ENCODE results near the gene NPHP1. TPM values are rescaled to one million over a fixed set of nuclear protein-coding genes. Genes with fewer than 3 reads are reported as not detected.

NPHP1 gene
- total and polyA plus RNA-seq, 2 of the 4 experiments (the other 2 are of a cell fraction): 1.8 to 2.5 TPM

DNA sequence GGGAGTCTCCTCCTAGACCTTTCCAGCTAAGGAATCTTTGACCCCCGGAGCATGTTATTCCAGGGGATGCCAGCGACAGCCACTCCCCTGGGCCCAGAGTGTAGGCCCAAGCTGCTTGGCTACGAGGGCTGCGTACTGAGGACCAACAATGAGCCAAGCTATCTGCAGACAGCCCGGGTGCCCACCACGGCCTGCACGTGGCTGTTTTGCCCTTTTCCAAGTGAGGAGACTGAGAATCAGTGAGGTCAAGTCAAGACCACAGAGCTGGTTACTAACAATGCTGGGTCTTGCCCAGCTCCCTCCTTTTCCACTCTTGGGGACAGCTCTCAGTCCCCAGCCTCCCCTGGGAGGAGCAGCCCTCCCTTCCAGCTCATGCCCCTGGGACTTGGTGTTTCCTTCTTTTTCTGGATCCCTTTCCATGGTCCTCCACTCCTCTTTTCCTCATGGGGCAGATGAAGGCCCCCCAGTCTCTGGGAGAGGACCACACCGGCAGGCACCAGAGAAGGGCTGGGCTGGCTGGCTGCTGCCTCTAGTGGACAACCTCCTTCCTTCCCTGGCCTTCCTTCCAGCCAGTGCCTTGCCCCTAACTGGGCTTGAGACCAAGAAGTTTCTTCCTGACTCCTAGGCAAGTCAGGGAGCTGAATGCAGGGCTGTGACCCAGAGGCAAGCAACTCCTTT is 88.6 kb downstream of the NPHP1 start:
- Histone ChIP-seq H4K91ac (ENCODE audit: insufficient read depth, low read depth, low read length) (no peak overlapping the region), H3K23ac (ENCODE audit: low read depth, low read length) (no peak overlapping the region), H3K4me3 (ENCODE audit: insufficient read depth, low read depth, low read length) (no peak overlapping the region), H3K9me1 (ENCODE audit: insufficient read depth, low read length) (no peaks in the 10 kb centered on the region), H3K9me3 (ENCODE audit: control insufficient read depth, insufficient read depth, low read length) (no peaks in the 10 kb centered on the region), H4K20me1 (ENCODE audit: insufficient read depth, low read length) (no peaks in the 10 kb centered on the region), H2BK5ac (ENCODE audit: low read depth, low read length, poor library complexity, severe bottlenecking) (no peak overlapping the region), H2BK15ac (ENCODE audit: low read depth, low read length) (0 out of 3 replicates have a peak overlapping the region, but pooled peaks have one; percentile 16), H3K27ac (ENCODE audit: insufficient read depth, low read length) (no peak overlapping the region), H3K18ac (ENCODE audit: low read depth, low read length) (no peak overlapping the region), H3K4me2 (ENCODE audit: low read depth, low read length) (no peak overlapping the region; the same call in 1 of the 2 replicates), H2AK9ac (replicated peaks; ENCODE audit: low read depth, low read length, poor library complexity) (no peak overlapping the region), H3K79me1 (ENCODE audit: low read depth in 1 of 2, low read length in 2 of 2) (no peaks in the 10 kb centered on the region), H4K8ac (ENCODE audit: low read depth in 2 of 2, low read length in 2 of 2) (no peak overlapping the region; a peak in 1 of 4 replicates), H4K5ac (ENCODE audit: low read depth, low read length) (no peak overlapping the region), H3K4me1 (ENCODE audit: control insufficient read depth, insufficient read depth, low read length) (no peaks in the 10 kb centered on the region), H3K9ac (ENCODE audit: low read depth, low read length) (no peak overlapping the region), H3K14ac (replicated peaks; ENCODE audit: low read depth, low read length) (no peak overlapping the region), H2BK20ac (ENCODE audit: low read depth, low read length) (no peak overlapping the region), H3K4ac (ENCODE audit: low read depth, low read length) (no peak overlapping the region), H3K27me3 (ENCODE audit: control insufficient read depth, insufficient read depth, low read length) (peaks cover 15% of the 10 kb centered on the region), H3K36me3 (ENCODE audit: control insufficient read depth, insufficient read depth, low read length) (no peaks in the 10 kb centered on the region), H2BK120ac (ENCODE audit: low read depth, low read length) (no peak overlapping the region), H3K56ac (ENCODE audit: extremely low read depth, insufficient read depth, low read length) (no peak overlapping the region), H2AFZ (replicated peaks; ENCODE audit: low read length, poor library complexity) (peak overlapping the region; percentile 69), H2AK5ac (ENCODE audit: low read depth, low read length) (no peak overlapping the region)
- ATAC-seq (ENCODE audit: low read depth) (peak; percentile 88), DNase-seq (peak; percentile 54)
- ChIA-PET CTCF (interaction anchor here (1.2 to 1.3 kb wide), 3 partner anchors 8 to 10 kb away, joined by 3 to 7 read pairs (median 5); no protein-coding TSS in a partner anchor), POLR2A (ENCODE audit: unreplicated experiment) (no interaction called here)
- dilution Hi-C loops (cut with HindIII; ENCODE audit: low sequenced_read_pairs, unreplicated experiment): no loop called here
- in situ Hi-C loops (cut with MboI; ENCODE audit: low sequenced_read_pairs): no loop called here
- intact Hi-C loops (cut with micrococcal nuclease): loop anchor here (5.0 kb wide), 1 partner anchor 36 kb away; no protein-coding TSS in a partner anchor
- TF ChIP-seq, protein P1, sequence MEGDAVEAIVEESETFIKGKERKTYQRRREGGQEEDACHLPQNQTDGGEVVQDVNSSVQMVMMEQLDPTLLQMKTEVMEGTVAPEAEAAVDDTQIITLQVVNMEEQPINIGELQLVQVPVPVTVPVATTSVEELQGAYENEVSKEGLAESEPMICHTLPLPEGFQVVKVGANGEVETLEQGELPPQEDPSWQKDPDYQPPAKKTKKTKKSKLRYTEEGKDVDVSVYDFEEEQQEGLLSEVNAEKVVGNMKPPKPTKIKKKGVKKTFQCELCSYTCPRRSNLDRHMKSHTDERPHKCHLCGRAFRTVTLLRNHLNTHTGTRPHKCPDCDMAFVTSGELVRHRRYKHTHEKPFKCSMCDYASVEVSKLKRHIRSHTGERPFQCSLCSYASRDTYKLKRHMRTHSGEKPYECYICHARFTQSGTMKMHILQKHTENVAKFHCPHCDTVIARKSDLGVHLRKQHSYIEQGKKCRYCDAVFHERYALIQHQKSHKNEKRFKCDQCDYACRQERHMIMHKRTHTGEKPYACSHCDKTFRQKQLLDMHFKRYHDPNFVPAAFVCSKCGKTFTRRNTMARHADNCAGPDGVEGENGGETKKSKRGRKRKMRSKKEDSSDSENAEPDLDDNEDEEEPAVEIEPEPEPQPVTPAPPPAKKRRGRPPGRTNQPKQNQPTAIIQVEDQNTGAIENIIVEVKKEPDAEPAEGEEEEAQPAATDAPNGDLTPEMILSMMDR (conservative IDR thresholded peaks at IDR 0.05; ENCODE audit: low read depth, low read length): peak; percentile 43
- TF ChIP-seq MAFK (IDR thresholded peaks at IDR 0.05; ENCODE audit: low read depth, low read length) (no peak), RAD21 (IDR thresholded peaks at IDR 0.05; ENCODE audit: low read length) (peak; percentile 26; the same call in 1 of the 2 replicates)
- no TSS peak for BruUV-seq (replicated peaks)
- WGBS, 2 experiments (ENCODE audit: extremely low coverage in 2 of 2, insufficient read length in 1 of 2): 38% methylated on average over 7 of the region's 8 CpGs; no CpG with 5 or more reads in 1 of the 2 experiments
